Common myeloid progenitor, CD34-positive (primary cell): Measurements from ENCODE around the gene PRKCB.
"Not testable (repeated sequence)": the region's sequence is repeated elsewhere in the genome, so short reads cannot be mapped to it uniquely, and the experiment has no call there.

Experiments used
- CTCF ChIA-PET: fragments of 350-600 bp; sonication (Branson Sonifier 250); formaldehyde crosslinking; loops from one replicate; lab custom pipeline; 2021; ENCODE audit warnings: antibody characterized with exemption; lab: Charles Lee
- POLR2A ChIA-PET: fragments of 350-600 bp; sonication (Branson Sonifier 250); formaldehyde crosslinking; loops from one replicate; lab custom pipeline; 2021; ENCODE audit warnings: antibody characterized with exemption; lab: Charles Lee
- DNase-seq, 3 donors: peaks; one replicate each; pipeline versions ENCODE4 v3.0.0 to v3.0.0-alpha.2; 2013
- H3K27ac ChIP-seq, 2 experiments: 1 replicate in 1 of 2; 2 replicates in 1 of 2; pipeline ENCODE4 v1.7.0; 2013; ENCODE audit warnings: inconsistent platforms in 2 of 2, low read length in 2 of 2, mild to moderate bottlenecking in 2 of 2, low read depth in 1 of 2, moderate library complexity in 1 of 2; ENCODE audit not compliant: severe bottlenecking in 2 of 2, insufficient read depth in 1 of 2, poor library complexity in 1 of 2
- H3K27me3 ChIP-seq, 5 experiments: replicated peaks in 2 of 5; 1 replicate in 3 of 5; 2 replicates in 2 of 5; pipeline versions ENCODE4 v1.6.1 to v1.7.0; 2013; ENCODE audit warnings: low read length in 4 of 5, mild to moderate bottlenecking in 2 of 5, moderate library complexity in 2 of 5, inconsistent platforms in 1 of 5; ENCODE audit not compliant: insufficient read depth in 5 of 5, control insufficient read depth in 4 of 5
- H3K36me3 ChIP-seq, 4 experiments: 1 replicate in 2 of 4; 2 replicates in 2 of 4; pipeline versions ENCODE4 v1.6.1 to v1.7.0; 2013; ENCODE audit warnings: low read length in 3 of 4, control low read depth in 1 of 4, mild to moderate bottlenecking in 1 of 4; ENCODE audit not compliant: control insufficient read depth in 4 of 4, insufficient read depth in 4 of 4
- H3K4me1 ChIP-seq, 4 experiments: 1 replicate in 3 of 4; 2 replicates in 1 of 4; pipeline versions ENCODE4 v1.6.1 to v1.7.1; 2013; ENCODE audit warnings: low read length in 3 of 4, mild to moderate bottlenecking in 3 of 4, control low read depth in 1 of 4, inconsistent platforms in 1 of 4, moderate library complexity in 1 of 4; ENCODE audit not compliant: control insufficient read depth in 4 of 4, insufficient read depth in 4 of 4; ENCODE audit errors: control extremely low read depth in 1 of 4
- H3K4me3 ChIP-seq, 7 experiments: 1 replicate in 4 of 7; 2 replicates in 3 of 7; pipeline versions ENCODE4 v1.5.1 to v1.7.0; 2013; ENCODE audit warnings: mild to moderate bottlenecking in 7 of 7, low read length in 6 of 7, moderate library complexity in 6 of 7, inconsistent platforms in 2 of 7, low read depth in 2 of 7, control low read depth in 1 of 7; ENCODE audit not compliant: insufficient read depth in 4 of 7, control insufficient read depth in 1 of 7; ENCODE audit errors: extremely low read depth in 1 of 7
- H3K9me3 ChIP-seq, 5 experiments: 1 replicate in 4 of 5; 2 replicates in 1 of 5; pipeline versions ENCODE4 v1.6.1 to v1.7.1; 2013; ENCODE audit warnings: low read length in 4 of 5, mild to moderate bottlenecking in 2 of 5, inconsistent platforms in 1 of 5, low read depth in 1 of 5, moderate library complexity in 1 of 5; ENCODE audit not compliant: control insufficient read depth in 4 of 5, insufficient read depth in 2 of 5; ENCODE audit errors: control extremely low read depth in 1 of 5
- WGBS: methylation state at CpG from one replicate; pipeline ENCODE4 v1.1.5; 2013; ENCODE audit not compliant: insufficient coverage; 5-methylcytosine and 5-hydroxymethylcytosine counted together

Gene PRKCB

GRCh38 chr16:24141917-24142316 is 306.1 kb downstream of the PRKCB start:
- H3K36me3 ChIP-seq: peaks cover 3 to 21% (median 10%) of the 10 kb centered on the region in 4 experiments
- H3K4me3 ChIP-seq: no peak overlapping the region
- POLR2A ChIA-PET: no interaction called here
- H3K4me1 ChIP-seq: no peaks in the 10 kb centered on the region
- no peak overlapping the region for H3K27ac ChIP-seq
- CTCF ChIA-PET: interaction anchor here (0.9 to 1.9 kb wide), 2 partner anchors 13 to 71 kb away, joined by 3 to 5 read pairs; no protein-coding TSS in a partner anchor
- DNase-seq: no peak
- H3K9me3 ChIP-seq: peaks cover 0 to 9% (median 0%) of the 10 kb centered on the region in 5 experiments
- H3K27me3 ChIP-seq: no peaks in the 10 kb centered on the region
- 100% methylated on average over 1 of the region's 2 CpGs for WGBS

DNA sequence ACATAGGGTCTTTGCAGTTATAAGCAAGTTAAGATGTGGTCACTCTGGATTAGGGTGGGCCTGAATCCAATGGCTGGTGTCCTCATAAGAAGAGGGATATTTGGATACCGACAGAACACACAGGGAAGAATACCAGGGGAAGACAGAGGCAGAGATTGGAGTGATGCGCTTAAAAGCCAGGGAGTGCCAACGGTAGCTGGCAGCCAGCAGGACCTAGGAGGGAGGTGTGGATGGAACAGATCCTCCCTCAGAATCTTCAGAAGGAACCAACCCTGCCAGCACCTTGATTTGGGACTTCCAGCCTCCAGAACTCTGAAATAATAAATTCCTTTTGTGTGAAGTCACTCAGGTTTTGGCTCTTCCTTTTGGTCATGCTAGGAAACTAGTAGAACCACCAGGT is 310.1 kb downstream of the PRKCB start:
- Histone ChIP-seq H3K36me3 (peaks cover 0 to 14% (median 4%) of the 10 kb centered on the region in 4 experiments), H3K27me3 (no peaks in the 10 kb centered on the region), H3K4me3 (no peak overlapping the region), H3K9me3 (no peaks in the 10 kb centered on the region), H3K27ac (no peak overlapping the region), H3K4me1 (peaks cover 0 to 19% (median 5%) of the 10 kb centered on the region in 4 experiments)
- ChIA-PET POLR2A (no interaction called here), CTCF (no interaction called here)
- 100% methylated on average over 2 of the region's 3 CpGs for WGBS
- no peak for DNase-seq

DNA sequence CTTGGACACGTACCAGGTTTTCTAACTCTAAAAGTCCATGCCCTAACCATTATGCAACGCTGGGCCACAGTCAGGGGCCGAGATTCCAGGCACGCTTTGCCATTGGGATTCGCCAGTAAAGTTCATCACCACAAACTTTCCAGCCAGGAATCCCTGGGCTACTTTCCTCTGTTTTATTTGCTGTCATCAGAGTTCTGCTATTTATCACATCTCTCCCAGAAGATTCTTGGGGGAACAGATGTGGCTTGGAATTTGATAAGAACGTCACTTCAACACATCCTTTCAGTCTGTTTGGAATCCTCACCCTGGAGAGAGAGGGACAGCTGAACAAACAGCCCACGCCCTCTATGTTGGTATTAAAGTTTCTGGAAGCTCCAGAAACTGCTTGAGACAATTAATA is 310.7 kb downstream of the PRKCB start:
- ChIA-PET POLR2A (no interaction called here), CTCF (no interaction called here)
- Histone ChIP-seq H3K36me3 (peaks cover 0 to 11% (median 4%) of the 10 kb centered on the region in 4 experiments), H3K27me3 (no peaks in the 10 kb centered on the region), H3K4me1 (peaks cover 4 to 25% (median 8%) of the 10 kb centered on the region in 4 experiments), H3K9me3 (no peaks in the 10 kb centered on the region), H3K27ac (no peak overlapping the region), H3K4me3 (no peak overlapping the region)
- 91% methylated on average over 6 of the region's 7 CpGs for WGBS
- no peak for DNase-seq

GRCh38 chr16:24149102-24149501 is 313.3 kb downstream of the PRKCB start:
- Histone ChIP-seq H3K36me3 (peaks cover 0 to 7% (median 3%) of the 10 kb centered on the region in 4 experiments), H3K4me3 (no peak overlapping the region), H3K9me3 (no peaks in the 10 kb centered on the region), H3K4me1 (peaks cover 9 to 35% (median 13%) of the 10 kb centered on the region in 4 experiments), H3K27me3 (no peaks in the 10 kb centered on the region), H3K27ac (no peak overlapping the region)
- POLR2A ChIA-PET: no interaction called here
- 92% methylated on average over 2 of the region's 3 CpGs for WGBS
- CTCF ChIA-PET: no interaction called here
- no peak for DNase-seq

DNA sequence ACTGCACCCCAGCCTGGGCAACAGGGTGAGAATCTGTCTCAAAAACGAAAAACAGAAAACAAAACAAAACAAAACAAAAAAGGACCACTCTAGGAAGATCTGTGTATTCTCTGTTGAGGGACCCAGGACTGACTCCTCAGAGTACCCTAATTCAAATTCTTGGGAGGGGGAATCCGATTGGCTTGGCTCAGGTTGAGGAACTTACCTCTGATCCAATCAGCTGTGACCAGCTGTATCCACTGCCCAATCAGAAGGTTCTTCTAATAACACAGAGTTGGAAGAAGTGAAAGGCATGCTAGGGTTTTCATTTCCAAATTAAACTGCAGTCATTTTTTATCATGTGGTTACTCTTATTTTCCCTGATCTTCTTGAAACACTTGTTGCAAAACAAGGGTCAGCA is 314.5 kb downstream of the PRKCB start:
- H3K36me3 ChIP-seq: peaks cover 4 to 14% (median 9%) of the 10 kb centered on the region in 4 experiments
- H3K9me3 ChIP-seq: no peaks in the 10 kb centered on the region
- no peak overlapping the region for H3K4me3 ChIP-seq
- peak in 2 of 3 donors; percentile 30 to 39 for DNase-seq
- CTCF ChIA-PET: no interaction called here
- no peak overlapping the region for H3K27ac ChIP-seq
- POLR2A ChIA-PET: no interaction called here
- H3K27me3 ChIP-seq: no peaks in the 10 kb centered on the region
- peaks cover 9 to 35% (median 13%) of the 10 kb centered on the region in 4 experiments for H3K4me1 ChIP-seq
- WGBS: 100% methylated on average over 1 of the region's 2 CpGs

GRCh38 chr16:24151482-24151939 is 315.7 kb downstream of the PRKCB start:
- H3K4me1 ChIP-seq: peaks cover 9 to 35% (median 13%) of the 10 kb centered on the region in 4 experiments
- H3K9me3 ChIP-seq: no peaks in the 10 kb centered on the region
- H3K36me3 ChIP-seq: peaks cover 5 to 24% (median 16%) of the 10 kb centered on the region in 4 experiments
- WGBS: 3% methylated on average over 4 of the region's 5 CpGs
- DNase-seq: peak; percentile 50 to 84 (median 75)
- no peaks in the 10 kb centered on the region for H3K27me3 ChIP-seq
- ChIA-PET POLR2A (no interaction called here), CTCF (interaction anchor here (0.6 to 1.7 kb wide), 4 partner anchors 12 to 81 kb away, joined by 3 to 7 read pairs (median 4); no protein-coding TSS in a partner anchor)
- no peak overlapping the region for H3K27ac ChIP-seq
- H3K4me3 ChIP-seq: peak overlapping the region in 1 of 7 experiments; percentile 10

- peak in 1 of 3 donors; percentile 8 for DNase-seq
- POLR2A ChIA-PET, H3K9me3 ChIP-seq, H3K27ac ChIP-seq, H3K4me3 ChIP-seq, H3K27me3 ChIP-seq: not testable (repeated sequence)
- peaks cover 5 to 29% (median 19%) of the 10 kb centered on the region in 4 experiments for H3K36me3 ChIP-seq
- peaks cover 9 to 35% (median 13%) of the 10 kb centered on the region in 4 experiments for H3K4me1 ChIP-seq
- CTCF ChIA-PET: interaction anchor here (0.6 to 1.7 kb wide), 4 partner anchors 13 to 81 kb away, joined by 3 to 7 read pairs (median 4); no protein-coding TSS in a partner anchor
- 86% methylated on average over 7 of the region's 10 CpGs for WGBS
Measured at GRCh38 chr16:24152048-24152447, 316.3 kb downstream of the PRKCB start.
